PC-9 (cell line): ENCODE data around the gene PLXND1.

Source experiments
- CTCF ChIP-seq: fragments of 200-600 bp; sonication (generic); conservative IDR thresholded peaks from 2 replicates; pipeline ENCODE4 v1.6.1; 2017; ENCODE audit warnings: mixed run types, antibody characterized with exemption, mild to moderate bottlenecking, moderate library complexity
- EZH2 ChIP-seq: fragments of 200-600 bp; sonication (generic); IDR thresholded peaks from 2 replicates; pipeline ENCODE4 v1.8.0; 2017; ENCODE audit warnings: antibody characterized with exemption, low read depth

GRCh38 chr3:129567176-129567705 lies 39.2 kb downstream of the PLXND1 start:
- TF ChIP-seq CTCF (no peak), EZH2 (no peak)
